Measurements from ENCODE around the gene ZFAND3.

ZFAND3 gene

DNA sequence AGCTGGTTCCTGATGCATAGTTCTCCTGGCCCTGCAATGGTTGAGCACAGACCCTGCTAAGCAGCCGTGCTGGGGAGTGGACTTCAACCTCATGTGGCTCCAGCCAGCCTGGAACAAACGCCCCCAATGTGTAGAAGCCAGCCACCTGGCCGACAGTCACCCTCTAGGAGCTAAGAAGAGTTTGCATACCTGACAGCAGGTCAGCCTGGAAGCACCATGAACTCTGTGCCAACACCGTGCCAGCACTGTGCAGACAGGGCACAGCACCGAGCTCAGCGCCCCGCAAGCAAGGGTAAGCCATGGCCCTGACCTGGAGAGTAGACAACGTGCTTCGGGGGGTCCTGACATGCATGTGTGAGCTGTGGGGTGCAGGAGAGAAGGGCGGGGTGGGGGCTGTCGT, 356.3 kb downstream of the ZFAND3 start:
- Histone ChIP-seq H3K56ac (ENCODE audit: low read length) (no peak overlapping the region), H2BK120ac (ENCODE audit: low read depth, low read length) (no peak overlapping the region), H4K5ac (ENCODE audit: low read length) (no peak overlapping the region), H3K9ac (ENCODE audit: low read length) (no peak overlapping the region), H3K79me2 (ENCODE audit: control insufficient read depth, insufficient read depth, low read length) (no peaks in the 10 kb centered on the region), H3K4me2 (ENCODE audit: low read length) (no peak overlapping the region), H2BK15ac (replicated peaks; ENCODE audit: low read depth) (no peak overlapping the region), H3K27ac (ENCODE audit: low read depth, low read length) (no peak overlapping the region), H3K27me3 (ENCODE audit: insufficient read depth, low read length, poor library complexity) (no peaks in the 10 kb centered on the region), H4K8ac (ENCODE audit: low read depth, low read length) (no peak overlapping the region), H3K4ac (ENCODE audit: low read depth, low read length) (no peak overlapping the region), H3K23ac (ENCODE audit: low read length) (no peak overlapping the region), H3K4me3 (ENCODE audit: low read length) (no peak overlapping the region), H3K4me1 (ENCODE audit: control insufficient read depth, low read depth, low read length) (peaks cover 7% of the 10 kb centered on the region), H2BK5ac (ENCODE audit: low read length) (no peak overlapping the region), H3K79me1 (ENCODE audit: low read length) (no peaks in the 10 kb centered on the region), H3K36me3 (ENCODE audit: control insufficient read depth, insufficient read depth, low read length) (no peaks in the 10 kb centered on the region), H2AK5ac (ENCODE audit: low read length) (no peak overlapping the region), H3K18ac (ENCODE audit: low read length) (no peak overlapping the region)
- no CpG with 5 or more reads among the region's 11 CpGs for WGBS (ENCODE audit: extremely low coverage, insufficient coverage, low lambda C conversion rate)
- DNase-seq, result no peak

DNA sequence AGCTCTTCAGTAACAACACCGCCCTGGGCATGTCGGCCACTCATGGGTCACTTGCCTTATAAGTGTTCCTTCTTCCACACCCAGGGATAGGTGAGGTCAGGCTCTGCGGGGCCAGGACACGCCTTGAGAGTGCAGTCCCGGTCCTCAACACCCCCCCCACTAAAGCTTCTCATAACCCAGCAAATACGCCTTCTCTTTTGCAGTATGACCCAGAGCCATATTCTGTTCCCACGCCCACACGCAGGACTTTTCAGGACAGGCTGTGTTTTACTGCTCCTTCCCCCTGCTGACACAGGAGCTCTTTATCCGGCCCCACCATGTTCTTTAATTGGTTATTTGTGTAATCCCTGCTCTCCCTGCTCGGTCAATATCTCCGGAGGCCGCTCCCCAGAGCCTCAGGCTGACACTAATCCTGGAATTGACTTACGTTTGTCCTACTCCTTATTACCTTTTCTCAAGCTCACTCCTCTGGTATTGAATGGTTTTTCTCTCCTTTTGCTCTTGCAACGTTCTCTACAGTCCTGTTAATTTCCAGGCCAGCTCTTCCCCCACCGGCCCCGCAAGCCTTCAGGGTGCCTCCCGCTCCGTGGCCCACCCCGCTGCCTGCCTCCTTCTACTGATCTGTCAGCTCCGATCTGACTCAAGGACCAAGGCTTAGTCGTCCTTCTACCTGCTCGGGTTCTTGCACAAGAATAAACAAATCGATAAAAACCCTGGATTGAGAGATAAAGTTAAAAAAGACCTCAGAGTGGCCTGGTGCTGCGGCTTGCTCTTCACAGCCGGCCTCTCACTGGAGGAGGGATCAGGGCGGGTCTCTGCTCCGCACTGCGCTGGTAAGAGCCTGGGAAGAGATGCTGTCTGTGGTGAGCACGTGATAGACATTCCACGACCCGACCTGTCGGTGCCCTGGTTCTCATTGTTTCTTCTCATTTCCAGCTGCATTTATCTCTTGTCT, 357.5 kb downstream of the ZFAND3 start:
- Histone ChIP-seq H2BK120ac (ENCODE audit: low read depth, low read length) (no peak overlapping the region), H4K5ac (ENCODE audit: low read length) (no peak overlapping the region), H2BK5ac (ENCODE audit: low read length) (no peak overlapping the region), H3K79me2 (ENCODE audit: control insufficient read depth, insufficient read depth, low read length) (no peaks in the 10 kb centered on the region), H3K4me1 (ENCODE audit: control insufficient read depth, low read depth, low read length) (peaks cover 7% of the 10 kb centered on the region), H3K36me3 (ENCODE audit: control insufficient read depth, insufficient read depth, low read length) (no peaks in the 10 kb centered on the region), H3K18ac (ENCODE audit: low read length) (no peak overlapping the region), H4K8ac (ENCODE audit: low read depth, low read length) (no peak overlapping the region), H3K27me3 (ENCODE audit: insufficient read depth, low read length, poor library complexity) (no peaks in the 10 kb centered on the region), H3K23ac (ENCODE audit: low read length) (no peak overlapping the region), H3K79me1 (ENCODE audit: low read length) (no peaks in the 10 kb centered on the region), H3K4me2 (ENCODE audit: low read length) (no peak overlapping the region), H2AK5ac (ENCODE audit: low read length) (no peak overlapping the region), H3K9ac (ENCODE audit: low read length) (peak overlapping the region; percentile 12), H3K56ac (ENCODE audit: low read length) (peak overlapping the region; percentile 52), H3K4me3 (ENCODE audit: low read length) (no peak overlapping the region), H3K27ac (ENCODE audit: low read depth, low read length) (no peak overlapping the region), H2BK15ac (replicated peaks; ENCODE audit: low read depth) (no peak overlapping the region), H3K4ac (ENCODE audit: low read depth, low read length) (peak overlapping the region; percentile 1)
- DNase-seq, result peak; percentile 76
- WGBS (ENCODE audit: extremely low coverage, insufficient coverage, low lambda C conversion rate), result no CpG with 5 or more reads among the region's 32 CpGs

- Histone ChIP-seq H3K4ac (ENCODE audit: low read depth, low read length) (no peak overlapping the region), H2BK120ac (ENCODE audit: low read depth, low read length) (no peak overlapping the region), H3K18ac (ENCODE audit: low read length) (no peak overlapping the region), H3K4me2 (ENCODE audit: low read length) (no peak overlapping the region), H2AK5ac (ENCODE audit: low read length) (no peak overlapping the region), H2BK15ac (replicated peaks; ENCODE audit: low read depth) (no peak overlapping the region), H4K8ac (ENCODE audit: low read depth, low read length) (no peak overlapping the region), H3K79me1 (ENCODE audit: low read length) (no peaks in the 10 kb centered on the region), H3K79me2 (ENCODE audit: control insufficient read depth, insufficient read depth, low read length) (no peaks in the 10 kb centered on the region), H3K23ac (ENCODE audit: low read length) (no peak overlapping the region), H3K27ac (ENCODE audit: low read depth, low read length) (no peak overlapping the region), H3K4me1 (ENCODE audit: control insufficient read depth, low read depth, low read length) (peaks cover 7% of the 10 kb centered on the region), H3K4me3 (ENCODE audit: low read length) (no peak overlapping the region), H3K27me3 (ENCODE audit: insufficient read depth, low read length, poor library complexity) (no peaks in the 10 kb centered on the region), H4K5ac (ENCODE audit: low read length) (no peak overlapping the region), H3K56ac (ENCODE audit: low read length) (no peak overlapping the region), H2BK5ac (ENCODE audit: low read length) (no peak overlapping the region), H3K36me3 (ENCODE audit: control insufficient read depth, insufficient read depth, low read length) (no peaks in the 10 kb centered on the region), H3K9ac (ENCODE audit: low read length) (no peak overlapping the region)
- no peak for DNase-seq
- no CpG with 5 or more reads among the region's 14 CpGs for WGBS (ENCODE audit: extremely low coverage, insufficient coverage, low lambda C conversion rate)
These were observed 358.5 kb downstream of the ZFAND3 start for GRCh38 chr6:38177882-38178583.

GRCh38 chr6:38178584-38178886, 359.0 kb downstream of the ZFAND3 start:
- Histone ChIP-seq H3K36me3 (ENCODE audit: control insufficient read depth, insufficient read depth, low read length) (no peaks in the 10 kb centered on the region), H3K9ac (ENCODE audit: low read length) (no peak overlapping the region), H2AK5ac (ENCODE audit: low read length) (no peak overlapping the region), H3K4ac (ENCODE audit: low read depth, low read length) (no peak overlapping the region), H2BK120ac (ENCODE audit: low read depth, low read length) (no peak overlapping the region), H3K18ac (ENCODE audit: low read length) (no peak overlapping the region), H3K27ac (ENCODE audit: low read depth, low read length) (no peak overlapping the region), H2BK5ac (ENCODE audit: low read length) (no peak overlapping the region), H2BK15ac (replicated peaks; ENCODE audit: low read depth) (no peak overlapping the region), H3K4me2 (ENCODE audit: low read length) (no peak overlapping the region), H3K27me3 (ENCODE audit: insufficient read depth, low read length, poor library complexity) (no peaks in the 10 kb centered on the region), H4K5ac (ENCODE audit: low read length) (no peak overlapping the region), H3K23ac (ENCODE audit: low read length) (no peak overlapping the region), H3K79me1 (ENCODE audit: low read length) (no peaks in the 10 kb centered on the region), H3K4me3 (ENCODE audit: low read length) (no peak overlapping the region), H3K79me2 (ENCODE audit: control insufficient read depth, insufficient read depth, low read length) (no peaks in the 10 kb centered on the region), H3K56ac (ENCODE audit: low read length) (no peak overlapping the region), H3K4me1 (ENCODE audit: control insufficient read depth, low read depth, low read length) (peaks cover 7% of the 10 kb centered on the region), H4K8ac (ENCODE audit: low read depth, low read length) (no peak overlapping the region)
- DNase-seq, result no peak
- no CpG with 5 or more reads among the region's 2 CpGs for WGBS (ENCODE audit: extremely low coverage, insufficient coverage, low lambda C conversion rate)

DNA sequence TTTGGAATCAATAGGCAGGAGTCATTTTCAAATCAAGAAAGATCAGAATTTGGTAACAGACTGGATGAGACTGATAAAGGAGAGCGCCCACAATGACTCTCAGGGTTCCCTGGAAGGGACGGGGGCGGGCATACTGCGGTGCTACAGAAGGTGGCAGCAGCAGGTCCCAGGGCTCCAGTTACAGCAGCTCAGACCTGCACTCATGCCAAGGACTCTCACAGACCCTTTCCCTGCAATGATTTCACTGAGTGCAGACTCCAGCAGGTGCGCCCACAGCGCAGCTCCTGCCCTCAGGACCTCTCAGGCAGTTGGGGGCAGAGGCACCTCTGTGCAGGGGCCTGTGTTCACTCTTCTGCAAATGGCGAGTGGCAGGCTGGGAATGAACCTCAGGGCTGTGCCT, 359.8 kb downstream of the ZFAND3 start:
- H3K4me1 ChIP-seq (ENCODE audit: control insufficient read depth, low read depth, low read length), result peaks cover 7% of the 10 kb centered on the region
- no peak overlapping the region for H3K18ac ChIP-seq (ENCODE audit: low read length)
- no peak overlapping the region for H4K5ac ChIP-seq (ENCODE audit: low read length)
- no peak overlapping the region for H3K56ac ChIP-seq (ENCODE audit: low read length)
- H4K8ac ChIP-seq (ENCODE audit: low read depth, low read length), result no peak overlapping the region
- no peak overlapping the region for H3K9ac ChIP-seq (ENCODE audit: low read length)
- H3K79me2 ChIP-seq (ENCODE audit: control insufficient read depth, insufficient read depth, low read length), result no peaks in the 10 kb centered on the region
- H3K4me3 ChIP-seq (ENCODE audit: low read length), result no peak overlapping the region
- no peak overlapping the region for H2BK120ac ChIP-seq (ENCODE audit: low read depth, low read length)
- WGBS (ENCODE audit: extremely low coverage, insufficient coverage, low lambda C conversion rate), result no CpG with 5 or more reads among the region's 7 CpGs
- no peak overlapping the region for H3K27ac ChIP-seq (ENCODE audit: low read depth, low read length)
- no peak overlapping the region for H2AK5ac ChIP-seq (ENCODE audit: low read length)
- no peak overlapping the region for H2BK5ac ChIP-seq (ENCODE audit: low read length)
- no peak overlapping the region for H3K4me2 ChIP-seq (ENCODE audit: low read length)
- H3K79me1 ChIP-seq (ENCODE audit: low read length), result no peaks in the 10 kb centered on the region
- H3K36me3 ChIP-seq (ENCODE audit: control insufficient read depth, insufficient read depth, low read length), result no peaks in the 10 kb centered on the region
- no peaks in the 10 kb centered on the region for H3K27me3 ChIP-seq (ENCODE audit: insufficient read depth, low read length, poor library complexity)
- H3K4ac ChIP-seq (ENCODE audit: low read depth, low read length), result no peak overlapping the region
- no peak overlapping the region for H3K23ac ChIP-seq (ENCODE audit: low read length)
- H2BK15ac ChIP-seq (replicated peaks; ENCODE audit: low read depth), result no peak overlapping the region
- no peak for DNase-seq

All from mesendoderm (in vitro differentiated cells).